ENCODE results near the gene TASP1.

The TASP1 gene

DNA sequence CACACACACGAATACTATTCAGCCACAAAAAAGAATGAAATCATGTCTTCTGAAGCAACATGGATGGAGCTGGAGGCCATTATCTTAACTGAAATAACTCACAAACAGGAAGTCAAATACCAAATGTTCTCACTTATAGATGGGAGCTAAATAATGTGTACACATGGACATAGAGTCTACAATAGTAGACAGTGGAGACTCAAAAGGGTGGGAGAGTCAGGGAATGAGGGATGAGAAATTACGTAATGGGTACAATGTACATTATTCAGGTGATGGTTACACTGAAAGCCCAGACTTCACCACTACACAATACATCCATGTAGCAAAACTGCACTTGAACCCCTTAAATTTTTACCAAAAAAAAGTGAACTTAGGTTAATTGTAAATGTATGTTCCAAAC is 160.4 kb downstream of the TASP1 start:
- H3K4me3 ChIP-seq (ENCODE audit: low read depth, low read length), result no peak overlapping the region
- TF ChIP-seq, protein P1, sequence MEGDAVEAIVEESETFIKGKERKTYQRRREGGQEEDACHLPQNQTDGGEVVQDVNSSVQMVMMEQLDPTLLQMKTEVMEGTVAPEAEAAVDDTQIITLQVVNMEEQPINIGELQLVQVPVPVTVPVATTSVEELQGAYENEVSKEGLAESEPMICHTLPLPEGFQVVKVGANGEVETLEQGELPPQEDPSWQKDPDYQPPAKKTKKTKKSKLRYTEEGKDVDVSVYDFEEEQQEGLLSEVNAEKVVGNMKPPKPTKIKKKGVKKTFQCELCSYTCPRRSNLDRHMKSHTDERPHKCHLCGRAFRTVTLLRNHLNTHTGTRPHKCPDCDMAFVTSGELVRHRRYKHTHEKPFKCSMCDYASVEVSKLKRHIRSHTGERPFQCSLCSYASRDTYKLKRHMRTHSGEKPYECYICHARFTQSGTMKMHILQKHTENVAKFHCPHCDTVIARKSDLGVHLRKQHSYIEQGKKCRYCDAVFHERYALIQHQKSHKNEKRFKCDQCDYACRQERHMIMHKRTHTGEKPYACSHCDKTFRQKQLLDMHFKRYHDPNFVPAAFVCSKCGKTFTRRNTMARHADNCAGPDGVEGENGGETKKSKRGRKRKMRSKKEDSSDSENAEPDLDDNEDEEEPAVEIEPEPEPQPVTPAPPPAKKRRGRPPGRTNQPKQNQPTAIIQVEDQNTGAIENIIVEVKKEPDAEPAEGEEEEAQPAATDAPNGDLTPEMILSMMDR (IDR thresholded peaks at IDR 0.05; ENCODE audit: borderline replicate concordance, insufficient read depth, low read depth, low read length), result no peak

DNA sequence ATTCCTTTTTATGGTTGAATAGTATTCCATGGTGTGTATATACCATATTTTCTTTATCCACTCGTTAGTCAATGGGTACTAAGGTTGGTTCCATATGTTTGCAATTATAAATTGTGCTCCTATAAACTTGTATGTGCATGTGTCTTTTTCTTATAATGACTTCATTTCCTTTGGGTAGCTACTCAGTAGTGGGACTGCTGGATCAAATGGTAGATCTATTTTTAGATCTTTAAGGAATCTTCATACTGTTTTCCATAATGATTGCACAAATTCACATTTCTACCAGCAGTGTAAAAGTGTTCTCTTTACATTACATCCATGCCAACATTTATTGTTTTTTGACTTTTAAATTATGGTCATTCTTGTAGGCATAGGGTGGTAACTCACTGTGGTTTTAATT is 164.3 kb downstream of the TASP1 start:
- no peak overlapping the region for H3K4me3 ChIP-seq (ENCODE audit: low read depth, low read length)
- TF ChIP-seq, protein P1 (IDR thresholded peaks at IDR 0.05; ENCODE audit: borderline replicate concordance, insufficient read depth, low read depth, low read length), result no peak

DNA sequence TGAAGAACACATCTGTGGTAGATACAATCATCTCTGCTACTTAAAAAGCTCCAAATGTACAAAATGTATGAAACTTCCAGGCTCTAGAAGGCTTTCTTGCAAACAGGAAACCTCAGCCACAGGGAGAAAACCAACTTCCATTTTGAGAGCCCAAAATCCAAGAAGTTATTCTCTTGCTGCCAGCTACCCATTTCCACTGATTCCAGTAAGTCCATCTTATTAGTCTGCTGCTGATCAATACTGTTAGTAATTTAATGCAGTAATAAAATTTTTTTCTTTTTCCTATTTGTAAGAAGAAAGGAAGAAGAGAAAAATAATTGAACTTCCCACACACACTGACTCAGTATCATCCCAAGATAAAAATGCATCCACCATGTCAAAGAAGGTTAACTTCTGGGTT is 169.5 kb downstream of the TASP1 start:
- no peak overlapping the region for H3K4me3 ChIP-seq (ENCODE audit: low read depth, low read length)
- TF ChIP-seq, protein P1 (IDR thresholded peaks at IDR 0.05; ENCODE audit: borderline replicate concordance, insufficient read depth, low read depth, low read length), result no peak

DNA sequence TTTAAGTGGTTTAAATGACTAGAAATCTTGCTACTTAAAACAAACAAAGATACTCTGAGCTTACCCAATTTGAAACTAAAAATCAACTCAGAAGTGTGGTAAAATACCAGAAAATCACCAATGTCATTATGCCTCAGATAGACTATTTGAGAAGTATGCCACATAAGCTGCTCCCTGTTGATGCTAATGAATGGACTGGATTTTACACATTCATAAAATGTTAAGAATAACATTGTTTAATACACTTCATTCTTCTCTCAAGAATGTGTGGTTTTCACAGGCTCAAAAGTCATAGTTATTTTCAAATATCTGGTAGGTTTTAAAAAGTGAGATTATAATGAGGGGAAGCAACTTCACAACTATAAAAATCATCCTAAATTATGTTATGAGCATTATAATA is 170.6 kb downstream of the TASP1 start:
- TF ChIP-seq, protein P1 (IDR thresholded peaks at IDR 0.05; ENCODE audit: borderline replicate concordance, insufficient read depth, low read depth, low read length), result no peak
- no peak overlapping the region for H3K4me3 ChIP-seq (ENCODE audit: low read depth, low read length)

DNA sequence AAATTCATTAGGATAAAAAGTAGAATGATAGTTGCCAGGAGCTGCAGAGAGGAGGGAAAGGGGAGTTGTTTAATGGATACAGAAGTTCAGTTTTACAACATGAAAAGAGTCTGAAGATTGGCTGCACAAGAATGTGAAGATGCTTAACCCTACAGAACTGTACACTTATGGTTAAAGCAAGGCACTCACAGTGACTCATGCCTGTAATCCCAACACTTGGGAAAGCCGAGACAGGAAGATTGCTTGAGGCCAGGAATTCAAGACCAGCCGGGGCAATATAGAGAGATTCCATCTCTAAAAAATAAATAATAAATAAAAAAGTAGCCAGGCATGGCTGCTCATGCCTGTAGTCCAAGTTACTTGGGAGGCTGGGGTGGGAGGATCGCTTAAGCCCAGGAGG is 174.0 kb downstream of the TASP1 start:
- no peak overlapping the region for H3K4me3 ChIP-seq (ENCODE audit: low read depth, low read length)
- TF ChIP-seq, protein P1 (IDR thresholded peaks at IDR 0.05; ENCODE audit: borderline replicate concordance, insufficient read depth, low read depth, low read length), result no peak

DNA sequence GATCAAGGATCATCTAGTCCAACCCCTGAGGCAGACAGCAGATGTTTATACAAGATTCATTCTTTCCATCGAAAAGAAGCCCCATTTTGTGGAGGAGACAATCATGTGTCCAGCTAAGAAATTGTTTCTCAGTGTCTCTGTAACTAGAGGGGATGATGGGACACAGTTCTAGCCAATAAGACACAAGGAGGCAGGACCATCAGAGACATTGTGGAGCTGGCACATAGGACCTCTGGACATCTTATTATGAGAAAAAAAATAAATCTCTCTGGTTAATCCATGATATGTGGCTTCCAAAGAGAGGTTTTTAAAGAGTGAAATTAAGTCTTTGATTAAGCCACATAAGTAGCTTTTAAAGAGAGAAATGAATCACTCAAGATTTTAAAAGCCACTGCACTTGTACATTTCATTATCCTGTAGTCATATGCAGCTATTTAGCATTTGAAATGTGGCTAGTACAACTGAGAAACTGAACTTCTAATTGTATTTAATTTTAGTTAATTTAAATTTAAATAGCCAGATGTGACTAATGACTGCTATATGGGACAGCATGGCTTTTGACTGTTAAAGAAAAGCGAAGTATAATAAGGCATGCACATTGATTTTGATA is 176.8 kb downstream of the TASP1 start:
- TF ChIP-seq, protein P1 (IDR thresholded peaks at IDR 0.05; ENCODE audit: borderline replicate concordance, insufficient read depth, low read depth, low read length), result no peak
- H3K4me3 ChIP-seq (ENCODE audit: low read depth, low read length), result no peak overlapping the region

DNA sequence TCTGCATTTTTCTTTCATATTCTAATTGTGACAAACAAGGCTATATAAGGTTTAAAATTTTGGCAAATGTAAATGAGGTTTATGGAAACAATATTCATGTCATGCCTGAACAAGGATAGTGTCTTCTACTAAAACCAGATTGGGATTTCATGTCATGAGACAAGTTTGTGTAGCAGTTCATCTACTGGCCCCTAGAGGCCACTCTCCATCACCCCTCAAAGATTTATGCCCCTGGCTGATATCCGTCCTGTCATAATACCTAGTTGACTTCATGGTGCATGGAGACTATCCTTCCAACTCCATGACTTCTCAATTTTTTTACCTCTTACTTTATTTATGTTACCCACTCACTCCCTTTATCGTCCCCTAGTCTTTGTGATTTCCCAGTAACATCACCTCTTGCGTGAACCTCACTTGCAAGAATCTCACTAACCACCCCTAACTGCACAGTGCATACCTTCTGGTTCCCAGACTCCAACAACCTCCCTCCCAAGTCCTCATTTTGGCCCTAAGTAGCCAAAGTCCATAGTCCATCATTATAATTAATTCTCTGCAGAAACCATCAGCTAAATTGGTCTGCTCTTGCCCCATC is 179.8 kb downstream of the TASP1 start:
- H3K4me3 ChIP-seq (ENCODE audit: low read depth, low read length), result no peak overlapping the region
- TF ChIP-seq, protein P1 (IDR thresholded peaks at IDR 0.05; ENCODE audit: borderline replicate concordance, insufficient read depth, low read depth, low read length), result peak; percentile 79
